ENCODE measurements around the gene MYMK. TPM values are rescaled to one million over a fixed set of nuclear protein-coding genes. Genes with fewer than 3 reads are reported as not detected.

Gene MYMK
- total and polyA plus RNA-seq, 2 of the 13 experiments (the other 11 are each of a cell fraction or from before 2014, with no cell fraction given) = not detected

DNA sequence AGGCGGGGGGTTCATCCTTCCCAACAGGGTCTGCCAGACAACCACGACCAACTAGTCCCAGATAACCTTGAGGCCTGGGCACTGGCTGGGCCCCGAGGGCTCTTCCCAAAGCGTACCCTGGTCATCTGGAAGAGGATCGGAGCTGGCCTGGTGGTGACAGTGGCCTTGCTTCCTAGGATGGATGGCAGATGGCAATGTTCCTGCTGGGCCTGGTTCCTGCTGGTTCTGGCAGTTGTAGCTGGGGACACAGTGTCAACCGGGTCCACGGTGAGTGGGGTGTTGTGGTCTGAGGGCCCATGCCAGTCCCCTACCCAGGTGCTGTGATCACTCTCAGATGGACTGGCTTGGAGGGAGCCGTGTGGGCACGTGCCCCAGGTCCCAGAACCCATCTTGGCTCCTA is 11.8 kb upstream of the MYMK start (continued):
- no peak for TF ChIP-seq ZNF546 (CRISPR knock-in tag; conservative IDR thresholded peaks at IDR 0.05)
- TF ChIP-seq DNMT3B (CRISPR knock-in tag; conservative IDR thresholded peaks at IDR 0.05) = no peak
- TF ChIP-seq, protein P1, sequence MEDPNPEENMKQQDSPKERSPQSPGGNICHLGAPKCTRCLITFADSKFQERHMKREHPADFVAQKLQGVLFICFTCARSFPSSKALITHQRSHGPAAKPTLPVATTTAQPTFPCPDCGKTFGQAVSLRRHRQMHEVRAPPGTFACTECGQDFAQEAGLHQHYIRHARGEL (CRISPR knock-in tag; IDR thresholded peaks at IDR 0.05) = no peak
- TF ChIP-seq SMAD1 (CRISPR knock-in tag; IDR thresholded peaks at IDR 0.05; ENCODE audit: borderline replicate concordance, low read depth) = no peak

DNA sequence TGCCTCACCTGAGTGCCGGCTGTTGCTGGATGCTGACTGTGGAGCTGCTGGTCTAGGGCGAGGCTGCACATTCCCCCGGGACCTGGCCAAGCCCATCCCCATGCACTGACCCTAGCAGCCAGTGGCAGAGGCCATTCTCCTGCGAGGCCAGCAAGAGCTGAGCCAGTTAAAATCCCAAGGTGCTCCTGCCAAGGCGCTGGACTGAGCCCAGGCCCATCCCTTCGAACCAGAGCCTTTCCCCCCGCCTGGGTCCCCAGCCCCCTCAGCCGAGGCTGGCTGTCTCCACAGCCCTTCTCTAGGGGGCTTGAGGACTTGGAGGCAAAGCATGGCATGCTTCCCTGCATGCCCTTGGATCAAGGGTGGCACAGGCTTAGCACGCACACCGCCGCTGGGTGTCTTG is 11.3 kb upstream of the MYMK start:
- in situ Hi-C loops (cut with HindIII; ENCODE audit: extremely low pct_ligation_motif_present, low pct_unique_long_range_greater_than_20kb) = loop anchor here (25.0 kb wide), 1 partner anchor 201 kb away; the partner anchor contains the start of gene SARDH
- TF ChIP-seq RORA (CRISPR knock-in tag; IDR thresholded peaks at IDR 0.05) = no peak
- TF ChIP-seq, protein P2, sequence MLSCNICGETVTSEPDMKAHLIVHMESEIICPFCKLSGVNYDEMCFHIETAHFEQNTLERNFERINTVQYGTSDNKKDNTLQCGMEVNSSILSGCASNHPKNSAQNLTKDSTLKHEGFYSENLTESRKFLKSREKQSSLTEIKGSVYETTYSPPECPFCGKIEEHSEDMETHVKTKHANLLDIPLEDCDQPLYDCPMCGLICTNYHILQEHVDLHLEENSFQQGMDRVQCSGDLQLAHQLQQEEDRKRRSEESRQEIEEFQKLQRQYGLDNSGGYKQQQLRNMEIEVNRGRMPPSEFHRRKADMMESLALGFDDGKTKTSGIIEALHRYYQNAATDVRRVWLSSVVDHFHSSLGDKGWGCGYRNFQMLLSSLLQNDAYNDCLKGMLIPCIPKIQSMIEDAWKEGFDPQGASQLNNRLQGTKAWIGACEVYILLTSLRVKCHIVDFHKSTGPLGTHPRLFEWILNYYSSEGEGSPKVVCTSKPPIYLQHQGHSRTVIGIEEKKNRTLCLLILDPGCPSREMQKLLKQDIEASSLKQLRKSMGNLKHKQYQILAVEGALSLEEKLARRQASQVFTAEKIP (CRISPR knock-in tag; IDR thresholded peaks at IDR 0.05; ENCODE audit: borderline replicate concordance) = no peak
- no peak for TF ChIP-seq MED1 (CRISPR knock-in tag; IDR thresholded peaks at IDR 0.05)
- no peak for TF ChIP-seq ZNF296 (CRISPR knock-in tag; conservative IDR thresholded peaks at IDR 0.05)
- TF ChIP-seq, protein P3, sequence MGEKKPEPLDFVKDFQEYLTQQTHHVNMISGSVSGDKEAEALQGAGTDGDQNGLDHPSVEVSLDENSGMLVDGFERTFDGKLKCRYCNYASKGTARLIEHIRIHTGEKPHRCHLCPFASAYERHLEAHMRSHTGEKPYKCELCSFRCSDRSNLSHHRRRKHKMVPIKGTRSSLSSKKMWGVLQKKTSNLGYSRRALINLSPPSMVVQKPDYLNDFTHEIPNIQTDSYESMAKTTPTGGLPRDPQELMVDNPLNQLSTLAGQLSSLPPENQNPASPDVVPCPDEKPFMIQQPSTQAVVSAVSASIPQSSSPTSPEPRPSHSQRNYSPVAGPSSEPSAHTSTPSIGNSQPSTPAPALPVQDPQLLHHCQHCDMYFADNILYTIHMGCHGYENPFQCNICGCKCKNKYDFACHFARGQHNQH (CRISPR knock-in tag; IDR thresholded peaks at IDR 0.05) = no peak
- no peak for TF ChIP-seq ZNF557 (CRISPR knock-in tag; IDR thresholded peaks at IDR 0.05)
- TF ChIP-seq SOX13 (IDR thresholded peaks at IDR 0.05) = no peak
- no peak for TF ChIP-seq SOX13 (CRISPR knock-in tag; conservative IDR thresholded peaks at IDR 0.05 in 1 of 2, IDR thresholded peaks at IDR 0.05 in 1 of 2)
- TF ChIP-seq PHF21A (CRISPR knock-in tag; IDR thresholded peaks at IDR 0.05) = no peak
- Histone ChIP-seq H4K20me1 (ENCODE audit: insufficient read depth, low read length) (0 out of 2 replicates have a peak, but pooled peaks cover 2% of the 10 kb centered on the region), H2AFZ (ENCODE audit: low read length) (no peak overlapping the region), H3K4me2 (ENCODE audit: low read depth, low read length) (no peak overlapping the region), H3K36me3 (replicated peaks in 1 of 2; ENCODE audit: control insufficient read depth in 1 of 2, insufficient read depth in 2 of 2, low read length in 2 of 2) (no peaks in the 10 kb centered on the region), H3K4me3 (replicated peaks in 1 of 3; ENCODE audit: insufficient read depth in 1 of 3, low read depth in 2 of 3, low read length in 3 of 3) (no peak overlapping the region), H3K79me2 (ENCODE audit: insufficient read depth, low read length) (no peaks in the 10 kb centered on the region), H3K9ac (ENCODE audit: insufficient read depth, low read depth, low read length) (no peak overlapping the region), H3K27ac (ENCODE audit: extremely low read length, insufficient read depth, low read length) (no peak overlapping the region), H3K4me1 (ENCODE audit: insufficient read depth, low read length) (peaks cover 32% of the 10 kb centered on the region), H3K9me3 (ENCODE audit: low read length) (no peaks in the 10 kb centered on the region), H3K27me3 (ENCODE audit: control insufficient read depth in 1 of 2, insufficient read depth in 2 of 2, low read length in 2 of 2) (peaks cover 2 to 12% of the 10 kb centered on the region in 2 experiments; a peak in 4 of 5 replicates)
- CTCF ChIA-PET (ENCODE audit: low intra/inter-chr PET ratio, low total read pairs) = no interaction called here
- no TSS peak for BruUV-seq (replicated peaks)
- no peak for ATAC-seq
- intact Hi-C loops (cut with micrococcal nuclease; ENCODE audit: unreplicated experiment) = no loop called here
- no peak for FAIRE-seq
- WGBS (ENCODE audit: low lambda C conversion rate) = 57% methylated on average over 1 of the region's 11 CpGs
- DNase-seq (ENCODE audit: low spot score) = no peak
- POLR2A ChIA-PET = no interaction called here
